Neural crest cell (in vitro differentiated cells): ENCODE measurements around the gene TADA2B. TPM values are rescaled to one million over a fixed set of nuclear protein-coding genes. Genes with fewer than 3 reads are reported as not detected.

Source experiments
- DNase-seq: peaks from one replicate; pipeline ENCODE4 v3.0.0; 2021; ENCODE audit warnings: low read depth, mixed read lengths, low spot score
- H3K27ac Mint-ChIP-seq: one replicate; pipeline ENCODE4 v1.8.0; 2021; ENCODE audit warnings: mild to moderate bottlenecking, mixed read lengths; ENCODE audit not compliant: unreplicated experiment
- H3K27me3 Mint-ChIP-seq: 2 replicates; pipeline ENCODE4 v1.8.0; 2021; ENCODE audit warnings: low read depth, mild to moderate bottlenecking, mixed read lengths
- H3K36me3 Mint-ChIP-seq: 2 replicates; pipeline ENCODE4 v1.8.0; 2021; ENCODE audit warnings: low read depth, mild to moderate bottlenecking, mixed read lengths
- H3K4me1 Mint-ChIP-seq: 2 replicates; pipeline ENCODE4 v1.8.0; 2021; ENCODE audit warnings: mixed read lengths
- H3K4me3 Mint-ChIP-seq: one replicate; pipeline ENCODE4 v1.8.0; 2021; ENCODE audit warnings: mild to moderate bottlenecking, mixed read lengths
- H3K9me3 Mint-ChIP-seq: 2 replicates; pipeline ENCODE4 v1.8.0; 2021; ENCODE audit warnings: mixed read lengths
- total RNA-seq: library from RNA; stranded (reverse); gene quantifications from 2 replicates; pipeline ENCODE4 v1.2.1, GENCODE V29; 2021
- TF ChIP-seq, protein P1 (sequence below): fragments of 200-600 bp; sonication (generic); conservative IDR thresholded peaks from 2 replicates; pipeline ENCODE4 v1.5.0; 2021; ENCODE audit warnings: antibody characterized with exemption, mild to moderate bottlenecking

TADA2B gene
- total RNA-seq, 1 donor from 2014 or later = 19.2 TPM

DNA sequence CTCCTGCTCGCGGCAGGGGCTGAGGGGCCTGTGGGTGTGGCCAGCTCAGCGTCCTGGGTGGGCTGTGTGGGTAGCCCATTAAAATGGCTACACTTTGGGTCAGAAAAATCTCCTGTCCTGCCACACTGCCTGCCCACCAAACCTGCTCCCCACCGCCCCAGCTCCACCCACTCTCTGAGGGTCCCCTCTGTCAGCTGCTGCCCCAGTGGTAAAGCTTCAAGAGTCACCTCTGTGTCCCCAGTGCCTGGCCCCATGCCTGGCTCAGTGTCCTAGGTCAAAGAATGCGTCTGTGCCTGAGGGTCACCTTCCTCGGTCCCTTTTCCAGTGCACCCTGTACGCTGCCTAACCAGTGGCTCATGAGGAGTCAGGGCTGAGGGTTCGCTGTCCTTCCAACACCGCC is 24.9 kb upstream of the TADA2B start:
- no peak for DNase-seq
- no peaks in the 10 kb centered on the region for H3K9me3 Mint-ChIP-seq
- TF ChIP-seq, protein P1, sequence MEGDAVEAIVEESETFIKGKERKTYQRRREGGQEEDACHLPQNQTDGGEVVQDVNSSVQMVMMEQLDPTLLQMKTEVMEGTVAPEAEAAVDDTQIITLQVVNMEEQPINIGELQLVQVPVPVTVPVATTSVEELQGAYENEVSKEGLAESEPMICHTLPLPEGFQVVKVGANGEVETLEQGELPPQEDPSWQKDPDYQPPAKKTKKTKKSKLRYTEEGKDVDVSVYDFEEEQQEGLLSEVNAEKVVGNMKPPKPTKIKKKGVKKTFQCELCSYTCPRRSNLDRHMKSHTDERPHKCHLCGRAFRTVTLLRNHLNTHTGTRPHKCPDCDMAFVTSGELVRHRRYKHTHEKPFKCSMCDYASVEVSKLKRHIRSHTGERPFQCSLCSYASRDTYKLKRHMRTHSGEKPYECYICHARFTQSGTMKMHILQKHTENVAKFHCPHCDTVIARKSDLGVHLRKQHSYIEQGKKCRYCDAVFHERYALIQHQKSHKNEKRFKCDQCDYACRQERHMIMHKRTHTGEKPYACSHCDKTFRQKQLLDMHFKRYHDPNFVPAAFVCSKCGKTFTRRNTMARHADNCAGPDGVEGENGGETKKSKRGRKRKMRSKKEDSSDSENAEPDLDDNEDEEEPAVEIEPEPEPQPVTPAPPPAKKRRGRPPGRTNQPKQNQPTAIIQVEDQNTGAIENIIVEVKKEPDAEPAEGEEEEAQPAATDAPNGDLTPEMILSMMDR = no peak
- H3K27ac Mint-ChIP-seq = peak overlapping the region; percentile 20
- no peaks in the 10 kb centered on the region for H3K27me3 Mint-ChIP-seq
- peaks cover 27% of the 10 kb centered on the region for H3K4me1 Mint-ChIP-seq
- peaks cover 17% of the 10 kb centered on the region for H3K36me3 Mint-ChIP-seq
- no peak overlapping the region for H3K4me3 Mint-ChIP-seq

DNA sequence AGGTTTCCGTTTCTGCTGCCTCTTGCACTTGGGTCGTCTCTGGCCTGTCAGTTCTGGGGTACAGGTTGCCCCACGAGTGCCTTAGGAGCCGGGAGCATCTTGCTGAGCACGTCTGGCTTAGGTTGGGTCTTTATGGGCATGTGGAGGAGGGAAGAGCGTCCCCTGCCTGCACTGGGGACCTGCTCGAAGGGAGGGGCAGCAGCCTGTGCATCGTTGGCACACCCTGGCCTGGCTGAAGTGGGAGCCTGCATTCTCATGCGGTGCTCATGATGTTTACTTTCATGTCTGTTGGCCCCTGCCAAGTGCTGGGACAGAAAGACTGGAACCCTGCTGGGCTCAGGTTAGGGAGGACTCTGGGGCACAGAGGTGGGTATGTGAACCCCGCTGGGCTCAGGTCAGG is 23.8 kb upstream of the TADA2B start:
- H3K4me1 Mint-ChIP-seq = peaks cover 29% of the 10 kb centered on the region
- no peaks in the 10 kb centered on the region for H3K9me3 Mint-ChIP-seq
- H3K27ac Mint-ChIP-seq = no peak overlapping the region
- no peak for DNase-seq
- peaks cover 13% of the 10 kb centered on the region for H3K36me3 Mint-ChIP-seq
- no peak overlapping the region for H3K4me3 Mint-ChIP-seq
- TF ChIP-seq, protein P1 = no peak
- no peaks in the 10 kb centered on the region for H3K27me3 Mint-ChIP-seq

DNA sequence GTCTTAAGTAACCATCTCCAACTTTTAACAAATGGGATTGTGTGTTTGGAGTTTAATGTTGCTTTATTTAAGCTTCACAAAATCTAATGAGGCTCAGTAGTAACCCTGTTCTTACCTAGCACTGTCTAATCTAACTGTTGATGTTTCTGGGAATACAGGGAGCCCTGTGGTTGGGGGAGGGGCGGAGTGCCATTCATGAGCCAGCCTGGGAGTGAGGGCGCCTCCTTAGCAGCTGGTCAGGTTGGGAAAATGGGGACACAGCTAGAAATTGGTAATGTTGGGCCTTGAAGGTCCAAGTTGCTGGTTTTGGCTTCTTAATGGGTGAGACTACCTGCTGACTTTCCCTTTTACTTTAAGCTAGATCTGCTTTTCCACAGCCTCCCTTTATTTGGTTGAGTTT is 22.9 kb upstream of the TADA2B start:
- H3K4me1 Mint-ChIP-seq = peaks cover 29% of the 10 kb centered on the region
- TF ChIP-seq, protein P1 = no peak
- H3K4me3 Mint-ChIP-seq = no peak overlapping the region
- peaks cover 5% of the 10 kb centered on the region for H3K36me3 Mint-ChIP-seq
- H3K27ac Mint-ChIP-seq = no peak overlapping the region
- H3K27me3 Mint-ChIP-seq = no peaks in the 10 kb centered on the region
- H3K9me3 Mint-ChIP-seq = no peaks in the 10 kb centered on the region
- no peak for DNase-seq

GRCh38 chr4:7020856-7021255 is 22.3 kb upstream of the TADA2B start:
- no peak overlapping the region for H3K4me3 Mint-ChIP-seq

GRCh38 chr4:7021355-7021754 is 21.8 kb upstream of the TADA2B start:
- Mint-ChIP-seq H3K9me3 (no peaks in the 10 kb centered on the region), H3K27ac (peak overlapping the region; percentile 75), H3K4me1 (peaks cover 29% of the 10 kb centered on the region), H3K4me3 (no peak overlapping the region), H3K36me3 (peaks cover 4% of the 10 kb centered on the region), H3K27me3 (no peaks in the 10 kb centered on the region)
- DNase-seq = no peak
- TF ChIP-seq, protein P1 = no peak

More at GRCh38 chr4:7020856-7021255, 22.3 kb upstream of the TADA2B start:
- H3K9me3 Mint-ChIP-seq = no peaks in the 10 kb centered on the region
- H3K27ac Mint-ChIP-seq = peak overlapping the region; percentile 78
- H3K36me3 Mint-ChIP-seq = peaks cover 4% of the 10 kb centered on the region
- H3K4me1 Mint-ChIP-seq = peaks cover 29% of the 10 kb centered on the region
- TF ChIP-seq, protein P1 = no peak
- H3K27me3 Mint-ChIP-seq = no peaks in the 10 kb centered on the region
- DNase-seq = no peak
